Rectal smooth muscle tissue (tissue), 1 donor: ENCODE measurements around the gene STEAP3.

ENCODE experiments used
- H3K27ac ChIP-seq: one replicate; pipeline ENCODE4 v1.7.0; 2013; ENCODE audit warnings: low read depth, low read length, inconsistent platforms
- H3K27me3 ChIP-seq: one replicate; pipeline ENCODE4 v1.7.0; 2013; ENCODE audit warnings: low read length; ENCODE audit not compliant: control insufficient read depth, insufficient read depth
- H3K36me3 ChIP-seq: one replicate; pipeline ENCODE4 v1.7.0; 2013; ENCODE audit warnings: low read length; ENCODE audit not compliant: control insufficient read depth, insufficient read depth
- H3K4me1 ChIP-seq: one replicate; pipeline ENCODE4 v1.7.0; 2013; ENCODE audit warnings: low read length; ENCODE audit not compliant: control insufficient read depth, insufficient read depth
- H3K4me3 ChIP-seq: one replicate; pipeline ENCODE4 v1.7.0; 2013; ENCODE audit warnings: low read length
- H3K9ac ChIP-seq: one replicate; pipeline ENCODE4 v1.7.0; 2013; ENCODE audit warnings: low read length

STEAP3 gene

DNA sequence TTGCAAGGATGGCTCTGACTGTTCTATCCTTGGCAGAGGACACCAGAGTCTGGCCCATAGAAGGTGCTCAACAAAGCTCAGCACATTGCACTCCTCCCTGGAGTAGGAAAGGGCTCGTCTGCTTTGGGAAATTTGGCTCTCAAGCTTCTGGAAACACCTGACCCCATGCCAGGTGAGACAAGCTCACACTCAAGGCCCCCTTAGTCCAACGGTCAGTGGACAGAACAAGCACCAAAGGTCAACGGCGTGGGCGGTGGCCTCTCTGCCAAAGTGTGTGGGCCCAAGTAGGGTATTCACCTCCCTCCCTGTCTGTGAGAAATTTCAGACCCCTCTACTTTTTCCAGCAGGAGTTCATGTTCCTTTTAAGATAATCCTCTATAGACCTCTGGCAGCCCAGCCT, 2.0 kb upstream of the STEAP3 start:
- no peaks in the 10 kb centered on the region for H3K27me3 ChIP-seq
- H3K9ac ChIP-seq, result no peak overlapping the region
- no peak overlapping the region for H3K27ac ChIP-seq
- no peak overlapping the region for H3K4me3 ChIP-seq
- no peaks in the 10 kb centered on the region for H3K36me3 ChIP-seq
- no peaks in the 10 kb centered on the region for H3K4me1 ChIP-seq

DNA sequence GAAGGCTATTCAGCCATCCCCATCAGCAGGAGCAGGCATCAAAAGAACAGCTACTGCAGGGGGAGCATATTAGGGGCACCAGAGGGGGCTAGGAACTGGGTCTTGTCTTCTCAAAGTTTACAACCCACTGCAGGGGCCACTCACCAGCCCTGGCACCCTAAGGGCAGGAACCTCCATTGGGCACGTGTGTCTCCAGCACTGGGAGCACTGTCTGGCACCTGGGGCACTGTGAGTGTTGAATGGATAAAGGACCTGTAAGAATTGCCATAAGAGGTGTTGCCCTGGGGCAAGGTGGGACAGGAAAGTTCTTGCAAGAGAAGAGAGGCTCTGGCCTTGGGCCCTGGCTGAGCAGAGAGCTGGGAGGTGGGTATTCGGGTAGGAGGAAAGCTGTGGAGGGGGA, 1.4 kb upstream of the STEAP3 start:
- Histone ChIP-seq H3K4me1 (no peaks in the 10 kb centered on the region), H3K4me3 (no peak overlapping the region), H3K9ac (no peak overlapping the region), H3K27me3 (no peaks in the 10 kb centered on the region), H3K36me3 (no peaks in the 10 kb centered on the region), H3K27ac (no peak overlapping the region)

DNA sequence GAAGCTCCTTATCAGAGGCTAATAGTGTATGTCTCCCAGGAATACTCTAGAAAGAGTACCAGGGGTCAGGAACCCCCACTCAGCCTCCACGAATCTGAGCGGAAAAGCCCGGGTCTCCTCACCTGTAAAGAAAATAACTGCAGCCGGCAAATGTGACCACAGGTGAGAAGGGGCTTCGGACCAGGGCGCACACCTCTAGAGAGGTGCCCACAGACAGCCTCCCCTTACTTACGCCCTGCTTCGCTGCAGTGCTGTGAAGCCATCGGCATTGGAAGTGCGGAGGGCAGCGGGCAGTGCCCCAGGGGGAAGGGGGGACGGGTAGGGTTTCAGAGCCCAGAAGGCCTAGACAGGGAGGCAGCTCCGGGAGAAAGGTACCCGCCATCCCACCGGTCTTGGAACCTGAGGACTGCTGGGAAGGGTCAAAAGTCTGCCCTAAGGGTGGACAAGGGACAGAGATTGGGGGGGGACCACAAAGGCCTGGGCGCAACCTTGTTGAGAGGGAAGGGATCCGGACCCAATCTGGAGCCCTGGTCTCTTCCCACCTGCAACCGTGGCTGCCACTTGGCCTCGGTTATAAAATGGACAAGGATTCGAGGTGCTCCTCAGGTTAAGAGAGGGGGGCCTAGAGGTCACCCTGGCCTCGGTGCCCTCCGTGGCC, 642 bp upstream of the STEAP3 start:
- no peaks in the 10 kb centered on the region for H3K27me3 ChIP-seq
- H3K9ac ChIP-seq, result no peak overlapping the region

GRCh38 chr2:119224391-119225104, 914 bp downstream of the STEAP3 start:
- Histone ChIP-seq H3K27ac (no peak overlapping the region), H3K9ac (no peak overlapping the region), H3K4me1 (no peaks in the 10 kb centered on the region), H3K36me3 (no peaks in the 10 kb centered on the region), H3K27me3 (peaks cover 3% of the 10 kb centered on the region), H3K4me3 (peak overlapping the region; percentile 71)

More for the DNA sequence above, 642 bp upstream of the STEAP3 start:
- Histone ChIP-seq H3K4me3 (peak overlapping the region; percentile 71), H3K27ac (no peak overlapping the region), H3K36me3 (no peaks in the 10 kb centered on the region), H3K4me1 (no peaks in the 10 kb centered on the region)

GRCh38 chr2:119225105-119225865, 1.7 kb downstream of the STEAP3 start:
- Histone ChIP-seq H3K4me1 (no peaks in the 10 kb centered on the region), H3K27me3 (peaks cover 3% of the 10 kb centered on the region), H3K9ac (no peak overlapping the region), H3K36me3 (no peaks in the 10 kb centered on the region), H3K27ac (no peak overlapping the region), H3K4me3 (no peak overlapping the region)

- H3K27me3 ChIP-seq, result peaks cover 3% of the 10 kb centered on the region
- H3K4me1 ChIP-seq, result no peaks in the 10 kb centered on the region
- no peaks in the 10 kb centered on the region for H3K36me3 ChIP-seq
- no peak overlapping the region for H3K27ac ChIP-seq
- H3K9ac ChIP-seq, result no peak overlapping the region
- no peak overlapping the region for H3K4me3 ChIP-seq
These were observed 2.3 kb downstream of the STEAP3 start for GRCh38 chr2:119225926-119226325.

DNA sequence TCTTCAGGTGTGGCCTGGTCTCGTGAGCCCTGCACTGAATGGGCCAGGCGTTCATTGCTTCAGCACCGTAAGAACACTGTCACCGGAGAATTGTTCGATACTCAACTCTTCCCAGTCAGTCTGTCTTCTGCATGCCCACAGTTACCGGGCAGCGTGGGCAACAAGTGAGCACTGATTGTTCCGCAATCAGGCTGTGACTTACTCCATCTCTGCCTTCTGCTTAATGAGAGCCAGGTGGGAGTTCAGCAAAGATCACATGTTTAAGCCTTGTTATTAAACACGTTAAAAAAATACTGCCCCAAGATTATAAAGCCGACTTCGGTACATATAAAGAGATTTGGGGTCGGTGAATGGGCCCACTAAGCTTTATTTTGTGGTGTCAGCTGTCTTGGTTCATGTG, 3.7 kb downstream of the STEAP3 start:
- H3K4me3 ChIP-seq, result no peak overlapping the region
- no peak overlapping the region for H3K27ac ChIP-seq
- H3K27me3 ChIP-seq, result peaks cover 3% of the 10 kb centered on the region
- H3K4me1 ChIP-seq, result no peaks in the 10 kb centered on the region
- H3K36me3 ChIP-seq, result no peaks in the 10 kb centered on the region
- no peak overlapping the region for H3K9ac ChIP-seq

- Histone ChIP-seq H3K27ac (no peak overlapping the region), H3K27me3 (peaks cover 3% of the 10 kb centered on the region), H3K9ac (no peak overlapping the region), H3K4me3 (no peak overlapping the region), H3K36me3 (no peaks in the 10 kb centered on the region), H3K4me1 (no peaks in the 10 kb centered on the region)
These were observed 4.5 kb downstream of the STEAP3 start for GRCh38 chr2:119228136-119228535.

DNA sequence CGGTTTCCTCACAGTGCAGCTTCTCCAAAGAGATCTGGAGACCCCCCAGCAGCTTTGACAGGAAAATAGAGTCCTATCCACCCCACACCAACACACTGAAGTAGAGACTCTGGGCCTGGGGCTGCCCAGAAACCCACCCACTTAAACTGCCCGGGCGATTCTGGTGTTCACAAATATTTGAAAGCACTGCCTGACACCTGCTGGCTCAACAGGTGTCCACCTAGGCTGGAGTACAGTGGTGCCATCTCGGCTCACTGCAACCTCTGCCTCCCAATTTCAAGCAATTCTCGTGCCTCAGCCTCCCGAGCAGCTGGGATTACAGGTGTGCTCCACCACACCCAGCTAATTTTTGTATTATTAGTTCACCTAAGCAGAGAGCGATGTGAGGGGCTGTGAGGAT, 5.3 kb downstream of the STEAP3 start:
- Histone ChIP-seq H3K36me3 (no peaks in the 10 kb centered on the region), H3K4me3 (no peak overlapping the region), H3K27ac (no peak overlapping the region), H3K4me1 (no peaks in the 10 kb centered on the region), H3K9ac (no peak overlapping the region), H3K27me3 (peaks cover 3% of the 10 kb centered on the region)

DNA sequence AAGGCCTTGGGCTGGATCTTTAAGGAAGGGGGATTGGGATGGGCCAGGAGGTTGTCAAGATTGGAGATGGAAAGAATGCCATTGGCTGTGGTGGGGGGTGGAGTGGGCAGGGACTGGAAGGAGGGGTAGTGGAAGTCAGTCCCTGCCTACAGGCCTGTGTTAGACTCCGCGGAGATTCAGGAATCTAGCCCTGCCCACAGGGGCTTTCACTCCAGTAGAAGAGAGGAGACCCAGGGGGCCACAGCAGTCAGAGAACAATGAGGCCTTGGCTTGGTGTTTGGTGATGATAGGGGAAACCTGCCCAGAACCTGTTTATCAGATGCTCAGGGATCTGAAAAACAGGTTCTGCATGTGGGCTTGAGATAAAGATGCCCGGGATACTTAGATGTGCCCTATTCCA, 6.1 kb downstream of the STEAP3 start:
- H3K27ac ChIP-seq, result no peak overlapping the region
- no peak overlapping the region for H3K4me3 ChIP-seq
- H3K9ac ChIP-seq, result no peak overlapping the region
- no peaks in the 10 kb centered on the region for H3K36me3 ChIP-seq
- peaks cover 3% of the 10 kb centered on the region for H3K27me3 ChIP-seq
- H3K4me1 ChIP-seq, result no peaks in the 10 kb centered on the region

DNA sequence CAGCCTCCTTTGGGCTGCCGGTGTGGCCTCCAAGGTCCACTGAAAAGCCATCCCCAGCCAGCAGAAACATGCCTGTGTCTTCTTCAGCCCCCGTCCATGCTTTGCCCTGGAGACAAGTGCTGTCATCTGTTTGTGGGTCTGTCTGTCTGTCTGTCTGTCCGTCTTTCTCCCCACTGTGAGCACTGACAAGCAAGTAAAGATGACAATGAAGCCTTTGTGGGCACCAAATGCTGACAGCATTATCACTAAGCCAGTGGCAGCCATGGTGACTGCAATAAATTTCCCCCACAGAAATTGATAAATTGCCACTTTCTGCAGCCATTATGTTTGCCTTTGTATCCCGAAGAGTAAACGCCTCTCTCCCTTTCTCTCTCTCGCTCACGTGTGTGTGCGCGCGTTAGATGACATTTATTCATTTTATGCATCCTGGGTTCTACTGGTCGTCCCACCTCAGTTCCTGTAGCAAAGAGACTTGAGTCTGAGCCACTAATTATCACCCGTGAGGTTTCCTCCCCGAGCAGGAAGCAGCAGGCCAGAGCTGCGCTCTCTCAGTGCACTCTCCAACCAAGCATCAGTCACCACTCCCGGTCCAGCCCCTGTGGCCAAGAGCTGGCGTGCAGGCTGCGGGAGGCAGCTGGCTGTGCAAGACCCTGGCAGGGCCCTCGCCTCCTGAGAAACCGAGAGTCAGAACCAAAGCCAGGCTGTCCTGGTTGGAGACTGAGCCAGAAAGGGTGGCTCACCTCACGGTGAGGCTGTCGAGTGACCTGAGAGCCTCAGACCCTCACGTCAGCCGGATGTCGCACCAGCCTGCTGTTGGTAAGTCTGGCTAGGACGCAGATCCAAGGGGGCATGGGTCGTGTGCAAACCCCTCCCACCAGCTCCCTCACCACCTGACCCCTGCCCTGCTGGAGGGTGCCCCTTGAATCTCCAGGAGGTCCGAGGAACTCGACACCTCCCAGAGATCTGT, 6.9 kb downstream of the STEAP3 start:
- H3K36me3 ChIP-seq, result no peaks in the 10 kb centered on the region
- peaks cover 3% of the 10 kb centered on the region for H3K27me3 ChIP-seq
- no peak overlapping the region for H3K27ac ChIP-seq
- H3K4me3 ChIP-seq, result no peak overlapping the region
- H3K4me1 ChIP-seq, result no peaks in the 10 kb centered on the region
- H3K9ac ChIP-seq, result no peak overlapping the region
